HG02623 (cell line): ENCODE data around the gene NMNAT2.
"Not testable (repeated sequence)": the region's sequence is repeated elsewhere in the genome, so short reads cannot be mapped to it uniquely, and the experiment has no call there.

Source experiments
- ATAC-seq: cut with Tn5 transposase; IDR thresholded peaks from one replicate; pipeline ENCODE4 v1.9.1; 2021; ENCODE audit warnings: moderate library complexity; ENCODE audit not compliant: unreplicated experiment

NMNAT2 gene

GRCh38 chr1:183418696-183419095 is 516 bp upstream of the NMNAT2 start:
- ATAC-seq = no peak

- no peak for ATAC-seq
Measured at GRCh38 chr1:183416850-183417771, 1.1 kb downstream of the NMNAT2 start.

DNA sequence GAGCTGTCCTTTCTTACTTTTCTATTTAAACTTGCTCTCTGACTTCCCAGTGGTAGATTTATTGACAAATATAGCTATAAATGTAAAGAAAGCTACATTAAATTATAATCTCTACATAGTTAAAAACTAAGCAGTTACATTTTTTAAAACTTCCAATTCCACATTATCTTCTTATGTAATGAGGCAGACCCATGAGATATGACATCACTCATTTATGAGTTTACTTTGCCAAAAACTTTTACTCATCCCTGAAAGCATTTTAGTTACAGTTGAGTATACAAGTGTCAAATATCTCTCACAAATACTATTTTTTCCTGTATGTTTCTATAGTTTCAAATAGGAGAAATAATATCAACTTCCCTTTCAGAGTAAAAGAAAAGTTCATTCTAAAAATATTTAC is 3.8 kb downstream of the NMNAT2 start:
- no peak for ATAC-seq

GRCh38 chr1:183411091-183411490 is 7.1 kb downstream of the NMNAT2 start:
- no peak for ATAC-seq

- no peak for ATAC-seq
Measured at GRCh38 chr1:183407961-183408360, 10.2 kb downstream of the NMNAT2 start.

GRCh38 chr1:183407474-183407873 is 10.7 kb downstream of the NMNAT2 start:
- ATAC-seq = no peak

GRCh38 chr1:183404476-183404875 is 13.7 kb downstream of the NMNAT2 start:
- ATAC-seq = no peak

GRCh38 chr1:183403498-183403897 is 14.7 kb downstream of the NMNAT2 start:
- no peak for ATAC-seq

DNA sequence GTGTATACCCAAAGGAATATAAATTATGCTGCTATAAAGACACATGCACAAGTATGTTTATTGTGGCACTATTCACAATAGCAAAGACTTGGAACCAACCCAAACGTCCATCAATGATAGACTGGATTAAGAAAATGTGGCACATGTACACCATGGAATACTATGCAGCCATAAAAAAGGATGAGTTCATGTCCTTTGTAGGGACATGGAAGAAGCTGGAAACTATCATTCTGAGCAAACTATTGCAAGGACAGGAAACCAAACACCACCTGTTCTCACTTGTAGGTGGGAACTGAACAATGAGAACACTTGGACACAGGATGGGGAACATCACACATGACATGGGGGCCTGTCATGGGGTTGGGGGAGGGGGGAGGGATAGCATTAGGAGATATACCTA is 16.6 kb downstream of the NMNAT2 start:
- not testable (repeated sequence) for ATAC-seq

GRCh38 chr1:183394435-183394834 is 23.7 kb downstream of the NMNAT2 start:
- no peak for ATAC-seq

GRCh38 chr1:183391863-183392262 is 26.3 kb downstream of the NMNAT2 start:
- no peak for ATAC-seq

- no peak for ATAC-seq
Measured at GRCh38 chr1:183390561-183390960, 27.6 kb downstream of the NMNAT2 start.

DNA sequence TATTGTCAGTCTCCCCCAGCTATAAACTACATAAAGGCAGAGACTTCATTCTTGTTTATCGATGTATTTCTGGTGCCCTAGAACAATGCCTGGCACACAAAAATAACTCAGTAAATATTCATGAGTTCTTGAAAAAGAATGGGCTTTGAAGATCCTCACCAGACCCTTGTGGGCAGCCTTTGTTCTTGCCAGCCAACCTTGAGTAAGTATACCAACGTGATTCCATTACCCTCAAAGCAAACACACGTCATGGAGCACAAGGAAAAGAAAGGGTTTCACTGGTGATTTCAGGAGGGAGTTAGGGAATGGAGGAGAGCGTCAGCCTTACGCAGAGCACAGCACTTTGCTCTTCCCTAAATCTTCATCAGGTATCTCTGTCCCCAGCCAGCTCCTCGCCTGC is 29.4 kb downstream of the NMNAT2 start:
- no peak for ATAC-seq

- ATAC-seq = no peak
Measured at GRCh38 chr1:183385340-183386144, 32.6 kb downstream of the NMNAT2 start.

GRCh38 chr1:183379951-183380350 is 38.2 kb downstream of the NMNAT2 start:
- ATAC-seq = no peak

GRCh38 chr1:183375381-183375780 is 42.8 kb downstream of the NMNAT2 start:
- no peak for ATAC-seq

DNA sequence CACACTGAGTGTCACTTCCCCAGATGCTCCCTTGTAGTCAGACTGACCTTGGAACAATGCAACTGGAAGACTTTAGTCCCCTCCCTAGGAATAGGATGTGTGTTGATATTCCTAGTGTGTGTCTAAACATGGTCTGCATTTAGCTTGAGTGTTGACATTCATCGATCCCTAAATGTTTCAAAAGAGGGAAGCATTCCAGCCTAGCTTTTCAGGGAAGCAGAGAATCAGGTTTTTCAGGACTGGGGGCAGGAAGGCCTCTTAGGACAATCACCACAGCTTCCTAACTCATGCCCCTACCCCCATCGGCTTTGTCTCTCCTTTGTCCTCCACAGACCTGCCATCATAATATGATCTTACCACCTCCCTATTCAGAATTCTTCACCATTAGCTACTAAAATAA is 43.4 kb downstream of the NMNAT2 start:
- ATAC-seq = no peak

DNA sequence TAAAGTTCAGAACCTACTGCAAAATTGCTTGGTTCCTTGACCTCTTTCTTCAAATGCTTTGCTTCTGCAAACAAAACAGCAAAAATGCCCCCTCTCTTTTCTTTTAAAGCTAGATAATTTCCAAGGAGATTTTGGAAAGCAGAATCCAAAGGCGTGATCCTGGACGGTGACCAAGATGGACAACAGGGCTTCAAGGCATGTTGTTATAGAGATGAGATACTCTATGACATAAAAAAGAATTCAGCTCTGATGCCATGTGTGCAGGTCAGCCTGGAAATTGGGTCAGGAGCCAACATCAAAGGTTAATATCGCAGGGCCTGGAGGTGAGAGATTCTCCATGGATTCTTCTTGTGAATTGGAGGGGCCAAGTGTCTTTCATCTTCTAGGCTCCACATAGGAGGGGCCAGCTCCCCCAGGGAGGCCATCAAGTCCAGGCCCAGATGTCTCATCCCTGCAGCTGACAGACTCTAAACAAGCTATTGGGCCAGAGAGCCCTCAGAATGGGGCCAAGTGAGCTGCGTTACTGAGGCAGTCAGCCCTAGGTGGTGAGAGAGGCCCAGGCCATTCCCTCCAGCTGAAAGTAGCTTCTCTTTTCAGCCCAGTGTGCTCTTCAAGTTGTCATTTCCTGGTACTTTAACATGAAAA is 45.5 kb downstream of the NMNAT2 start:
- no peak for ATAC-seq

DNA sequence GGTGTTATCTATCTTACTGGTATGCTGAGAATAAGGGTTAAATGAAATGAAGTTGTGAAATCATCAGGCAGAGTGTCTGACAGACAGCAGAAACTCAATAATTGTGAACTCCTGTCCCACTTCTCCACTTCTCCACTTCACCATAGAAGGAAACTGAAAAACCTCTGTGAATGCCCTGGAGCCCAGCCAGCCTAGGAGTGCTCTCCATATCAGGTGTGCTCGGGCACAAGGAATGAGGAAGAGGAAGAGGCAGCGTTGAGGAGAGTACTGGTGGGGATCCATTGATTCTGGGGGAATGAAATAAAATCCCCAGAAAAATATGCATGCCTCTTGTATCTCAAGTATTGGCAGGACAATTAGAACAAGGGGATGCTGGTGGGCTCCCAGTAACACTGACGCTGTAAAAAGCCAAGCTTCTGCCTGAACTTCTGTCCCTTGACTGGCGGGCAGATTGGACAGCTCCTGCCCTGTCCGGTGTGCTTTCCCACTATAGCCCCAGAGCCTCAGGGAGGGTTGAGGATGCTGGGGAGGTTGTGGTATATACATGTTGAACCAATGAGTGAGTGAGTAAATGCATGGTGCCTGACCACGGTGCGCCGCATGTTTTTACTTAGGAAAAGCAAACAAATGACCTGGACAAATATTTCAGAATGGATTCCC is 47.7 kb downstream of the NMNAT2 start:
- no peak for ATAC-seq

- no peak for ATAC-seq
Measured at GRCh38 chr1:183368213-183369108, 49.7 kb downstream of the NMNAT2 start.
